ENCODE results near the gene PCDHGA2.
A peak's percentile ranks its signal among the peaks of the same experiment; 100 is the strongest.
"Not testable (repeated sequence)": the region's sequence is repeated elsewhere in the genome, so short reads cannot be mapped to it uniquely, and the experiment has no call there.

The PCDHGA2 gene

DNA sequence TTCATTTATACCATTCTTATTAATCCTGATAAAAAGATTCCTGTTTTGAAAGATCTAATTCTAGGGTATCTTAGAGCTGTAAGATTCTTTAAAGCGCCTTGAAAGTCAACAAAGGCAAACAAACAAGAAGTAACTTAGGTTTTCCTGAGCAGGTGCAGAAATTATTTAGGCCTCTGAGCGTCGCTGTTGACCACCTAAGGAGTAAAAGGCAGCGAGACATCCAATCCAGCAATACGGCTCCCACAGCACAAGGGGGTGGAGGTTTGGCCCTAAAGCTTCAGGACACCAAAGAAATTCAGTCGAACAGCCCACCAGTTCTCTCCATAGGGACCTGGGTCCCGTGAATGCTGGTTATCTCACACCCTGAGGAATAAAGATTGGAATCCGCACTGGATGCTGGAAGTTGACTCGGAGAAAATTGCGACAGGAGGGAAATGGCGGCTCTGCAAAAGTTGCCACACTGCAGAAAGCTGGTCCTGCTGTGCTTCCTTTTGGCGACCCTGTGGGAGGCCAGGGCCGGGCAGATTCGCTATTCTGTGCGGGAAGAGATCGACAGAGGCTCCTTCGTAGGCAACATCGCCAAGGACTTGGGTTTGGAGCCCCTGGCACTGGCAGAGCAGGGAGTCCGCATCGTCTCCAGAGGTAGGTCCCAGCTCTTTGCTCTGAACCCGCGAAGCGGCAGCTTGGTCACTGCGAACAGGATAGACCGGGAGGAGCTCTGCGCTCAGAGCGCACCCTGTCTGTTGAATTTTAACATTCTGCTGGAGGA is at the start of gene PCDHGA2:
Gene PCDHGA2, plus strand, starts transcription at position 223 of the 769 bp plus-strand sequence.
- Histone ChIP-seq H3K4me3 (ENCODE audit: low read length in 2 of 2) (peak within 1 kb of the TSS; percentile 10 to 39), H3K27ac (ENCODE audit: low read depth in 2 of 2, low read length in 2 of 2) (no peak within 1 kb of the TSS), H3K9me3 (ENCODE audit: control insufficient read depth in 2 of 2, low read length in 2 of 2) (peaks cover 19 to 22% of the 10 kb centered on the region in 2 donors), H3K9ac (ENCODE audit: low read depth in 1 of 2, low read length in 2 of 2) (no peak within 1 kb of the TSS), H3K27me3 (ENCODE audit: control insufficient read depth in 2 of 2, insufficient read depth in 2 of 2, low read length in 2 of 2) (no peaks in the 10 kb centered on the region), H3K36me3 (ENCODE audit: control insufficient read depth in 2 of 2, insufficient read depth in 2 of 2, low read length in 2 of 2) (no peaks in the 10 kb centered on the region), H3K4me1 (ENCODE audit: control insufficient read depth in 2 of 2, insufficient read depth in 2 of 2, low read length in 2 of 2) (no peaks in the 10 kb centered on the region)

- Histone ChIP-seq H3K27ac (ENCODE audit: low read depth in 2 of 2, low read length in 2 of 2) (no peak overlapping the region), H3K9ac (ENCODE audit: low read depth in 1 of 2, low read length in 2 of 2) (no peak overlapping the region), H3K4me1 (ENCODE audit: control insufficient read depth in 2 of 2, insufficient read depth in 2 of 2, low read length in 2 of 2) (no peaks in the 10 kb centered on the region), H3K27me3 (ENCODE audit: control insufficient read depth in 2 of 2, insufficient read depth in 2 of 2, low read length in 2 of 2) (no peaks in the 10 kb centered on the region), H3K9me3 (ENCODE audit: control insufficient read depth in 2 of 2, low read length in 2 of 2) (peaks cover 39 to 43% of the 10 kb centered on the region in 2 donors), H3K4me3 (ENCODE audit: low read length in 2 of 2) (no peak overlapping the region), H3K36me3 (ENCODE audit: control insufficient read depth in 2 of 2, insufficient read depth in 2 of 2, low read length in 2 of 2) (peaks cover 2 to 4% of the 10 kb centered on the region in 2 donors)
Measured at GRCh38 chr5:141298376-141298775, 40.2 kb upstream of the PCDHGA2 start.

- H3K4me1 ChIP-seq (ENCODE audit: control insufficient read depth in 2 of 2, insufficient read depth in 2 of 2, low read length in 2 of 2) = no peaks in the 10 kb centered on the region
- peaks cover 40 to 43% of the 10 kb centered on the region in 2 donors for H3K9me3 ChIP-seq (ENCODE audit: control insufficient read depth in 2 of 2, low read length in 2 of 2)
- H3K4me3 ChIP-seq (ENCODE audit: low read length in 2 of 2) = no peak within 1 kb of the TSS
- H3K36me3 ChIP-seq (ENCODE audit: control insufficient read depth in 2 of 2, insufficient read depth in 2 of 2, low read length in 2 of 2) = peaks cover 0 to 2% of the 10 kb centered on the region in 2 donors
- H3K27me3 ChIP-seq (ENCODE audit: control insufficient read depth in 2 of 2, insufficient read depth in 2 of 2, low read length in 2 of 2) = no peaks in the 10 kb centered on the region
- H3K27ac ChIP-seq (ENCODE audit: low read depth in 2 of 2, low read length in 2 of 2) = no peak within 1 kb of the TSS
- no peak within 1 kb of the TSS for H3K9ac ChIP-seq (ENCODE audit: low read depth in 1 of 2, low read length in 2 of 2)
Measured at GRCh38 chr5:141303756-141304155, 34.8 kb upstream of the PCDHGA2 start, which contains the start of gene SLC25A2. SLC25A2 (minus strand) TSS chr5:141304049; CDS start chr5:141303865, 184 bp downstream.

DNA sequence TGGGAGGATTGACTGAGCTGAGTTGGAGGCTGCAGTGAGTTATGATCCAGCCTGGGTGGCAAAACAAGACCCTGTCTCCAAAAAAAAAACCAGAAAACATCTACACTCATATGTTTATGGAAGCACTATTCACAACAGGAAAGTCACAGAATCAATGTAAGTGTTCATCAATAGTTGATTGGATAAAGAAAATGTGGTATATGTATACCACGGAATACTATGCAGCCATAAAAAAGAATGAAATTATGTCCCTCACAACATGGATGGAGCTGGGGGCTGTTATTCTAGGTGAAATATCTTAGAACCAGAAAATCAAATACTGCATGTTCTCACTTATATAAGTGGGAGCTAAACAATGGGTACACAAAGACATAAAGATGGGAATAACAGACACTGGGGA is 31.9 kb upstream of the PCDHGA2 start:
- no peak overlapping the region for H3K9ac ChIP-seq (ENCODE audit: low read depth in 1 of 2, low read length in 2 of 2)
- no peak overlapping the region for H3K4me3 ChIP-seq (ENCODE audit: low read length in 2 of 2)
- H3K9me3 ChIP-seq (ENCODE audit: control insufficient read depth in 2 of 2, low read length in 2 of 2) = peaks cover 35 to 42% of the 10 kb centered on the region in 2 donors
- H3K36me3 ChIP-seq (ENCODE audit: control insufficient read depth in 2 of 2, insufficient read depth in 2 of 2, low read length in 2 of 2) = peaks cover 1 to 5% of the 10 kb centered on the region in 2 donors
- H3K4me1 ChIP-seq (ENCODE audit: control insufficient read depth in 2 of 2, insufficient read depth in 2 of 2, low read length in 2 of 2) = no peaks in the 10 kb centered on the region
- no peak overlapping the region for H3K27ac ChIP-seq (ENCODE audit: low read depth in 2 of 2, low read length in 2 of 2)
- H3K27me3 ChIP-seq (ENCODE audit: control insufficient read depth in 2 of 2, insufficient read depth in 2 of 2, low read length in 2 of 2) = no peaks in the 10 kb centered on the region

DNA sequence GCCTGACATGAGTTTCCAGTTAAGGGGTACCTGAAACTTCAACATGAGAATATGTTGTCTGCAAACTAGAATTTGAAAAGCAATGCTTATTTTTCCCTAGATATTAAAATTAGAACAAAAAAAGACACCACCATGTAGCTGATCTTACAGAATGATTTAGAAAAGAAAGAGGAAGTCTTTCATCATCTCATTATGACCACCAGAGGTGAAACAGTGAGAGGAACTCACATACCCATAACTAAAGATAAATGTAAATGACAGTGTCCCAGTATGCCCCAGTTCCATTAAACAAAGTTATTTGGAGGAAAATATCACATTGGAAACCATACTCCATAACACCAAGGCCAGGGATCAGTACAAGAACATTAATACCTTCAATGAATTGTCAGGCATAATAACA is 24.8 kb upstream of the PCDHGA2 start:
- H3K4me1 ChIP-seq (ENCODE audit: control insufficient read depth in 2 of 2, insufficient read depth in 2 of 2, low read length in 2 of 2) = no peaks in the 10 kb centered on the region
- H3K9ac ChIP-seq (ENCODE audit: low read depth in 1 of 2, low read length in 2 of 2) = no peak overlapping the region
- H3K27me3 ChIP-seq (ENCODE audit: control insufficient read depth in 2 of 2, insufficient read depth in 2 of 2, low read length in 2 of 2) = no peaks in the 10 kb centered on the region
- peaks cover 45 to 50% of the 10 kb centered on the region in 2 donors for H3K9me3 ChIP-seq (ENCODE audit: control insufficient read depth in 2 of 2, low read length in 2 of 2)
- no peak overlapping the region for H3K27ac ChIP-seq (ENCODE audit: low read depth in 2 of 2, low read length in 2 of 2)
- peaks cover 12 to 22% of the 10 kb centered on the region in 2 donors for H3K36me3 ChIP-seq (ENCODE audit: control insufficient read depth in 2 of 2, insufficient read depth in 2 of 2, low read length in 2 of 2)
- no peak overlapping the region for H3K4me3 ChIP-seq (ENCODE audit: low read length in 2 of 2)

- not testable (repeated sequence) for H3K4me3 ChIP-seq (ENCODE audit: low read length in 2 of 2); H3K27ac ChIP-seq (ENCODE audit: low read depth in 2 of 2, low read length in 2 of 2); H3K4me1 ChIP-seq (ENCODE audit: control insufficient read depth in 2 of 2, insufficient read depth in 2 of 2, low read length in 2 of 2); H3K27me3 ChIP-seq (ENCODE audit: control insufficient read depth in 2 of 2, insufficient read depth in 2 of 2, low read length in 2 of 2); H3K9ac ChIP-seq (ENCODE audit: low read depth in 1 of 2, low read length in 2 of 2)
- Histone ChIP-seq H3K9me3 (ENCODE audit: control insufficient read depth in 2 of 2, low read length in 2 of 2) (peaks cover 50 to 57% of the 10 kb centered on the region in 2 donors), H3K36me3 (ENCODE audit: control insufficient read depth in 2 of 2, insufficient read depth in 2 of 2, low read length in 2 of 2) (peaks cover 19 to 31% of the 10 kb centered on the region in 2 donors)
Measured at GRCh38 chr5:141316963-141317362, 21.6 kb upstream of the PCDHGA2 start.

DNA sequence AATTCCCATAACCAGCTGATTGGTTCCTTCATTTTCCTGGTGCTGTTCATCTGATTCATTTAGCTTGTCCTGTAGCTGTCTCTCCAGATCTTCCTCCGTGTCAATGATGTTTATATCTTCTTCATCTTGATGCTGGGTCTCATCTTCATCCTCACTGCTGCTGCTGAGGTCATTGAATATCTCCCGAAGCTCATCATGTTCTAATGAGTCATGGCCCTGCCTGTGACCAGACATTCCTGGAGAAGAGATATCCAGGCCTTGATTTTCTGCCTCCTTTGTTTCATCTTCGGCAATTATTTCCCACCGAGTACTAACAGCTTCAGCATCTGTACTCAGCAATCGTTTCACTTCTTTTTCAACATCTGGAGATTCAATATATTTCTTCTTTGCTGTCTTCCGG is 19.4 kb upstream of the PCDHGA2 start:
- H3K36me3 ChIP-seq (ENCODE audit: control insufficient read depth in 2 of 2, insufficient read depth in 2 of 2, low read length in 2 of 2) = peaks cover 19 to 31% of the 10 kb centered on the region in 2 donors
- H3K27ac ChIP-seq (ENCODE audit: low read depth in 2 of 2, low read length in 2 of 2) = no peak overlapping the region
- H3K9me3 ChIP-seq (ENCODE audit: control insufficient read depth in 2 of 2, low read length in 2 of 2) = peaks cover 43 to 51% of the 10 kb centered on the region in 2 donors
- H3K4me3 ChIP-seq (ENCODE audit: low read length in 2 of 2) = peak overlapping the region; percentile 93 to 97
- H3K9ac ChIP-seq (ENCODE audit: low read depth in 1 of 2, low read length in 2 of 2) = no peak overlapping the region
- no peaks in the 10 kb centered on the region for H3K27me3 ChIP-seq (ENCODE audit: control insufficient read depth in 2 of 2, insufficient read depth in 2 of 2, low read length in 2 of 2)
- H3K4me1 ChIP-seq (ENCODE audit: control insufficient read depth in 2 of 2, insufficient read depth in 2 of 2, low read length in 2 of 2) = peaks cover 4 to 8% of the 10 kb centered on the region in 2 donors

GRCh38 chr5:141319699-141320098 is 18.9 kb upstream of the PCDHGA2 start:
- Histone ChIP-seq H3K4me1 (ENCODE audit: control insufficient read depth in 2 of 2, insufficient read depth in 2 of 2, low read length in 2 of 2) (peaks cover 4 to 8% of the 10 kb centered on the region in 2 donors), H3K4me3 (ENCODE audit: low read length in 2 of 2) (peak overlapping the region; percentile 93 to 97), H3K9ac (ENCODE audit: low read depth in 1 of 2, low read length in 2 of 2) (no peak overlapping the region), H3K27me3 (ENCODE audit: control insufficient read depth in 2 of 2, insufficient read depth in 2 of 2, low read length in 2 of 2) (no peaks in the 10 kb centered on the region), H3K27ac (ENCODE audit: low read depth in 2 of 2, low read length in 2 of 2) (no peak overlapping the region), H3K9me3 (ENCODE audit: control insufficient read depth in 2 of 2, low read length in 2 of 2) (peaks cover 43 to 47% of the 10 kb centered on the region in 2 donors), H3K36me3 (ENCODE audit: control insufficient read depth in 2 of 2, insufficient read depth in 2 of 2, low read length in 2 of 2) (peaks cover 19 to 31% of the 10 kb centered on the region in 2 donors)

GRCh38 chr5:141320225-141321169 is 18.1 kb upstream of the PCDHGA2 start, which contains the start of gene TAF7:
TAF7 (minus strand) TSS chr5:141320784; CDS start chr5:141320044, 740 bp downstream.
- Histone ChIP-seq H3K9ac (ENCODE audit: low read depth in 1 of 2, low read length in 2 of 2) (peak within 1 kb of the TSS; percentile 81 to 95), H3K36me3 (ENCODE audit: control insufficient read depth in 2 of 2, insufficient read depth in 2 of 2, low read length in 2 of 2) (peaks cover 19 to 26% of the 10 kb centered on the region in 2 donors), H3K9me3 (ENCODE audit: control insufficient read depth in 2 of 2, low read length in 2 of 2) (peaks cover 35 to 41% of the 10 kb centered on the region in 2 donors)

More at GRCh38 chr5:141320225-141321169, 18.1 kb upstream of the PCDHGA2 start, which contains the start of gene TAF7:
- Histone ChIP-seq H3K27ac (ENCODE audit: low read depth in 2 of 2, low read length in 2 of 2) (peak within 1 kb of the TSS; percentile 86 to 94), H3K4me1 (ENCODE audit: control insufficient read depth in 2 of 2, insufficient read depth in 2 of 2, low read length in 2 of 2) (peaks cover 4 to 8% of the 10 kb centered on the region in 2 donors), H3K4me3 (ENCODE audit: low read length in 2 of 2) (peak within 1 kb of the TSS; percentile 93 to 97), H3K27me3 (ENCODE audit: control insufficient read depth in 2 of 2, insufficient read depth in 2 of 2, low read length in 2 of 2) (no peaks in the 10 kb centered on the region)

Data from mucosa of rectum (tissue), 2 donors.